K562 (cell line): ENCODE measurements around the gene PLAC9. TPM values are rescaled to one million over a fixed set of nuclear protein-coding genes. Genes with fewer than 3 reads are reported as not detected.

ENCODE experiments used
- CBFA2T3 ChIP-seq: fragments of 450-650 bp; IDR thresholded peaks from 2 replicates; pipeline ENCODE4 v1.6.1; 2017
- E2F6 ChIP-seq, 2 experiments: IDR thresholded peaks; 2 replicates each; pipeline ENCODE4 v1.6.1; 2011; ENCODE audit warnings: borderline replicate concordance in 1 of 2, control low read depth in 1 of 2, low read depth in 1 of 2, low read length in 1 of 2, mild to moderate bottlenecking in 1 of 2, mixed read lengths in 1 of 2, moderate library complexity in 1 of 2; ENCODE audit not compliant: insufficient read depth in 1 of 2, insufficient read length in 1 of 2, poor library complexity in 1 of 2, severe bottlenecking in 1 of 2; ENCODE audit errors: extremely low read depth in 1 of 2
- ELF2 ChIP-seq: fragments of 250-450 bp; sonication (Bioruptor Pico); IDR thresholded peaks from 2 replicates; pipeline ENCODE4 v1.5.0; 2021; ENCODE audit warnings: mild to moderate bottlenecking
- ETS2 ChIP-seq: IDR thresholded peaks from 2 replicates; pipeline ENCODE4 v1.6.1; 2016; ENCODE audit warnings: borderline replicate concordance, missing genetic modification characterization, mild to moderate bottlenecking, moderate library complexity, missing compliant biosample characterization; ENCODE audit not compliant: poor library complexity, severe bottlenecking
- FOXJ3 ChIP-seq: sonication (generic); formaldehyde crosslinking; IDR thresholded peaks from 2 replicates; pipeline ENCODE4 v1.4.0; 2020; ENCODE audit warnings: mild to moderate bottlenecking, missing genetic modification reagents
- HEY1 ChIP-seq: fragments of 250-450 bp; sonication (Bioruptor Pico); IDR thresholded peaks from 2 replicates; pipeline ENCODE4 v1.5.0; 2020; ENCODE audit warnings: mild to moderate bottlenecking, moderate library complexity, borderline replicate concordance
- IRF2 ChIP-seq: sonication (generic); formaldehyde crosslinking; IDR thresholded peaks from 2 replicates; pipeline ENCODE4 v1.8.1; 2022; ENCODE audit warnings: mild to moderate bottlenecking, missing genetic modification reagents
- NCOA2 ChIP-seq, 2 experiments: fragments of 450-650 bp; IDR thresholded peaks; 2 replicates each; pipeline ENCODE4 v1.6.1; 2018; ENCODE audit warnings: mild to moderate bottlenecking in 2 of 2, moderate library complexity in 1 of 2; ENCODE audit not compliant: partially characterized antibody in 2 of 2
- PCBP1 ChIP-seq: fragments of 200-400 bp; formaldehyde crosslinking; IDR thresholded peaks from 2 replicates; pipeline ENCODE4 v1.6.1; 2018; ENCODE audit warnings: mild to moderate bottlenecking, low read depth, low read length; ENCODE audit not compliant: poor library complexity, severe bottlenecking
- PCBP2 ChIP-seq: fragments of 200-400 bp; formaldehyde crosslinking; IDR thresholded peaks from 2 replicates; pipeline ENCODE4 v1.6.1; 2018; ENCODE audit warnings: low read length, low read depth, mild to moderate bottlenecking, moderate library complexity; ENCODE audit not compliant: poor library complexity, severe bottlenecking
- SMARCC2 ChIP-seq: fragments of 450-650 bp; IDR thresholded peaks from 2 replicates; pipeline ENCODE4 v1.6.1; 2017; ENCODE audit warnings: antibody characterized with exemption, moderate library complexity, mild to moderate bottlenecking, low read depth
- SNAPC5 ChIP-seq: fragments of 250-450 bp; sonication (Bioruptor Pico); IDR thresholded peaks from 2 replicates; pipeline ENCODE4 v1.8.0; 2021; ENCODE audit warnings: moderate library complexity, mild to moderate bottlenecking, inconsistent platforms
- SOX6 ChIP-seq: fragments of 450-650 bp; IDR thresholded peaks from 2 replicates; pipeline ENCODE4 v1.6.1; 2014; ENCODE audit warnings: mild to moderate bottlenecking
- SP1 ChIP-seq: sonication (generic); formaldehyde crosslinking; IDR thresholded peaks from 2 replicates; pipeline ENCODE4 v1.8.1; 2022; ENCODE audit warnings: mild to moderate bottlenecking, missing genetic modification reagents
- TAF15 ChIP-seq: fragments of 200-400 bp; formaldehyde crosslinking; IDR thresholded peaks from 2 replicates; pipeline ENCODE4 v1.6.1; 2017; ENCODE audit warnings: mild to moderate bottlenecking, low read depth, low read length, moderate library complexity
- TARDBP ChIP-seq: fragments of 450-650 bp; IDR thresholded peaks from 2 replicates; pipeline ENCODE4 v1.6.1; 2016
- TOE1 ChIP-seq, 2 experiments: fragments of 450-650 bp in 1 of 2; sonication (generic) in 1 of 2; formaldehyde crosslinking in 1 of 2; IDR thresholded peaks; 2 replicates each; pipeline versions ENCODE4 v1.7.1 to v1.8.0; 2016 to 2022; ENCODE audit warnings: borderline replicate concordance in 2 of 2, mild to moderate bottlenecking in 2 of 2, antibody characterized with exemption in 1 of 2, inconsistent platforms in 1 of 2, low read depth in 1 of 2, missing genetic modification reagents in 1 of 2, moderate library complexity in 1 of 2
- U2AF1 ChIP-seq: fragments of 200-400 bp; formaldehyde crosslinking; optimal IDR thresholded peaks from 2 replicates; pipeline ENCODE3; 2017; ENCODE audit warnings: mild to moderate bottlenecking, low read depth, low read length, moderate library complexity
- ZNF174 ChIP-seq: fragments of 250-450 bp; sonication (Bioruptor Pico); IDR thresholded peaks from 2 replicates; pipeline ENCODE4 v1.4.0; 2020; ENCODE audit warnings: mild to moderate bottlenecking
- ZNF395 ChIP-seq: fragments of 200-800 bp; sonication (Bioruptor generic); IDR thresholded peaks from 2 replicates; pipeline ENCODE4 v1.6.1; 2017; ENCODE audit warnings: missing genetic modification characterization, missing compliant biosample characterization
- ZNF436 ChIP-seq: fragments of 250-450, 450-650 bp; sonication (Bioruptor Pico); formaldehyde crosslinking; IDR thresholded peaks from 2 replicates; pipeline ENCODE4 v1.7.0; 2020; ENCODE audit warnings: mild to moderate bottlenecking
- ZNF518B ChIP-seq: fragments of 250-450 bp; sonication (Bioruptor Pico); IDR thresholded peaks from 2 replicates; pipeline ENCODE4 v1.5.0; 2021; ENCODE audit warnings: mild to moderate bottlenecking, moderate library complexity
- polyA plus RNA-seq, 8 experiments: library from polyadenylated mRNA; depleted of rRNA in 4 of 8; stranded (reverse) in 5 of 8; unstranded in 3 of 8; fragments of >200 nt; fragmentation: Nextera tagmentation in 2 of 8; fragmentation: Illumina TruSeq in 1 of 8; extraction: Ambion mirVana in 2 of 8; extraction: Trizol in 1 of 8; gene quantifications; 2 replicates each; pipeline versions ENCODE4 v1.2.1 to v1.2.3, GENCODE V29; 2011 to 2014; ENCODE audit warnings: inconsistent platforms in 1 of 8, missing spikeins in 1 of 8
- total RNA-seq, 7 experiments: library from RNA; depleted of rRNA in 6 of 7; stranded (reverse); fragments of >200 nt in 6 of 7; fragmentation: Illumina TruSeq in 2 of 7; extraction: Trizol in 2 of 7; gene quantifications; 2 replicates each; pipeline versions ENCODE4 v1.2.1 to v1.2.3, GENCODE V29; 2011 to 2021; ENCODE audit warnings: low replicate concordance in 1 of 7

Gene PLAC9
- total and polyA plus RNA-seq, 9 of the 15 experiments (the other 6 are each of a cell fraction or from before 2014, with no cell fraction given) = not detected

GRCh38 chr10:80158598-80159127, 26.1 kb downstream of the PLAC9 start (continued):
- no peak for TF ChIP-seq ELF2 (CRISPR knock-in tag)
- 0 out of 2 replicates have a peak, but pooled peaks have one; percentile 53 for TF ChIP-seq SMARCC2
- TF ChIP-seq SOX6 = peak; percentile 34; the same call in 1 of the 2 replicates
- TF ChIP-seq U2AF1 = no peak
- no peak for TF ChIP-seq PCBP1
- no peak for TF ChIP-seq TARDBP
- peak; percentile 17; the same call in 1 of the 2 replicates for TF ChIP-seq ZNF395 (CRISPR knock-in tag)
- TF ChIP-seq SNAPC5 (CRISPR knock-in tag) = no peak
- no peak for TF ChIP-seq NCOA2 (IDR thresholded peaks at IDR 0.05; ENCODE audit: partially characterized antibody in 2 of 2)
- TF ChIP-seq E2F6 (IDR thresholded peaks at IDR 0.05; ENCODE audit: borderline replicate concordance in 1 of 2, extremely low read depth in 1 of 2, insufficient read depth in 1 of 2, insufficient read length in 1 of 2, low read depth in 1 of 2, low read length in 1 of 2, poor library complexity in 1 of 2, severe bottlenecking in 1 of 2) = peak in 1 of 2 experiments; percentile 62
- no peak for TF ChIP-seq ZNF518B (CRISPR knock-in tag)
- no peak for TF ChIP-seq HEY1 (CRISPR knock-in tag)
- TF ChIP-seq TAF15 = no peak
- no peak for TF ChIP-seq TOE1 (IDR thresholded peaks at IDR 0.05; ENCODE audit: borderline replicate concordance)
- no peak for TF ChIP-seq TOE1 (CRISPR knock-in tag; IDR thresholded peaks at IDR 0.05; ENCODE audit: borderline replicate concordance, low read depth)
- TF ChIP-seq CBFA2T3 = no peak; the same call in 1 of the 2 replicates
- TF ChIP-seq FOXJ3 = no peak
- no peak for TF ChIP-seq PCBP2
- TF ChIP-seq ZNF436 (CRISPR knock-in tag) = no peak
- no peak for TF ChIP-seq SP1
- no peak for TF ChIP-seq ZNF174
- no peak for TF ChIP-seq IRF2 (CRISPR knock-in tag)
- TF ChIP-seq ETS2 (tag) = no peak
